Urinary bladder (tissue), 4 donors: Measurements from ENCODE around the gene ROPN1. TPM values are rescaled to one million over a fixed set of nuclear protein-coding genes. Genes with fewer than 3 reads are reported as not detected.
A peak's percentile ranks its signal among the peaks of the same experiment; 100 is the strongest.
"Not testable (repeated sequence)": the region's sequence is repeated elsewhere in the genome, so short reads cannot be mapped to it uniquely, and the experiment has no call there.

Experiments
- DNase-seq: peaks from one replicate; pipeline ENCODE4 v3.0.0-alpha.2; 2015; ENCODE audit errors: extremely low spot score
- H3K27ac ChIP-seq: one replicate; pipeline ENCODE4 v1.5.1; 2013; ENCODE audit warnings: low read depth, mild to moderate bottlenecking, moderate library complexity
- H3K36me3 ChIP-seq: one replicate; pipeline ENCODE4 v1.6.1; 2013; ENCODE audit warnings: mild to moderate bottlenecking, moderate library complexity; ENCODE audit not compliant: insufficient read depth
- H3K4me1 ChIP-seq: one replicate; pipeline ENCODE4 v1.6.1; 2013; ENCODE audit warnings: mild to moderate bottlenecking, moderate library complexity; ENCODE audit not compliant: insufficient read depth
- H3K4me3 ChIP-seq: one replicate; pipeline ENCODE4 v1.5.1; 2013; ENCODE audit warnings: low read depth, low read length
- WGBS: extraction: QIAGEN DNeasy Blood & Tissue Kit; methylation state at CpG from one replicate; pipeline ENCODE4 v1.1.7; 2013; 5-methylcytosine and 5-hydroxymethylcytosine counted together
- polyA plus RNA-seq: library from polyadenylated mRNA; stranded (reverse); fragments of 200-250 nt; gene quantifications from one replicate; pipeline ENCODE4 v1.2.3, GENCODE V29; 2013
- total RNA-seq: library from RNA; depleted of rRNA; stranded (reverse); fragments of >200 nt; gene quantifications from one replicate; pipeline ENCODE4 v1.2.3, GENCODE V29; 2014
- donor health status: healthy with polysubstance abuse.
- donor health status: healthy.

Gene ROPN1
- total and polyA plus RNA-seq, 2 donors, result not detected

DNA sequence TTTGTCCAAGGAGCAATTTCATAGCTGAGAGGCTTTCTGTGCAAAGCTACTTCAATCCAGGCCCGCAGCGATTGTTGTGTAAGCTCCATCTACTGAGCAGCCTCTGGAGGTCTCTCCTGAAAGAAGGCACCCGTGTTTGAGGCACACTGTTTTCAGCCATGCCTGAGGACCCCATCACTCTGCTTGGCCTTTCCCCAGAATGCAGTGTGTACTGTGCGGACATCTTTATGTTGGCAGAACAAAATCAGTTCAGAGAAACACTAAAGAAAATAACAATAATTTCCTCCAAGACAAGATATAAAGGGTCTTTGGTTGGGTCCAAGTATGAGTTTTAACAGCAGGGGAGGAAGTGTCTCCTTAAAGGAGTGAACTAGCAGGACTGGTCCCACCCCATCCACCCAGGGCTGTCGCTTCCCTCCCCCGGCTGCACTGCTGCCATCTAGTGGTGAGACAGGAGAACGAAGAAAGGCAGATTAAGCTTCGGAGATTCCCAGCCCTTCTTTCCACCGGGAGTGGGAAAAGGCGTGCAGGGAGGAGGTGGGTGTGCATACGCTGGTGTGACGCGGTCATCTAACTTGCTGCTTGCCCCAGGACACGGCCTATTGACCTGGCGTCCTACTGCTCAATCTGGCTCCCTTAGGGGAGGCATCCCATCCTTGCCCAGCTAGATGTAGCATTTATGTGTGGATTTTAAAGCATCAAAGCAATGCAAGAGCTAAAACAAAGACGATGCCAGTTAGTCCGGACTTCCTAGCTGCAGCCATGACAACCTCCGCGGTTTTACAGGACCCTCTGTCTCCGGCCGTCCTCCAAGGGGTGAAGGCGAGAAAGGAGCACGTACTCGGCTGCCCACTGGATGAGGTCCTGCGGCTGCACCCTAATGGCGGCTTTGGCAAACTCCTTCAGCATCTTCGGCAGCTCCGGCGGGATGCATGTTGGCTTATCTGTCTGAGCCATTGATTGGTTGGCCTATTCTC, 12.1 kb downstream of the ROPN1 start:
- H3K27ac ChIP-seq, H3K4me3 ChIP-seq, H3K36me3 ChIP-seq, H3K4me1 ChIP-seq, DNase-seq: not testable (repeated sequence)
- 9% methylated on average over 27 of the region's 29 CpGs for WGBS

DNA sequence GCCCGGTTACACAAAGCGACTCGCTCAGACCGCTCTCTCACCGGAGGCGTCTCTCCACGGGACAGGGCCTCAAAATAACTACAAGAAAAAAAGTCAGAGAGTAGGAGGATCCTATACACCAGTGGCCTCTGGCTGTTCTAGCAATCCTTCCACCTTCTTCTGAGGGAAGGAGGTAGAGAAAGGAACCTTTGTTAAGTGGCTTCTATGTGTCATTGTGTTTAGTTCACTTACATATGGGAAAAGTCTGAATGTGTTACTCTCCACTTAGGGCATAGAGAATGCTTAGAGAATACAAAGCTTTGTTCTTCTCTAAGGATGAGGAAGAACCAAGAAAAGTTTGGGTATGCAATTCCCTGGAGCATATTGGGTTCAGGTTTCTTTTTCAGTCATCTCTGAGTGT, 15.0 kb downstream of the ROPN1 start:
- DNase-seq, H3K4me1 ChIP-seq, H3K36me3 ChIP-seq, H3K27ac ChIP-seq, H3K4me3 ChIP-seq: not testable (repeated sequence)
- 88% methylated on average over 7 of the region's 7 CpGs for WGBS

DNA sequence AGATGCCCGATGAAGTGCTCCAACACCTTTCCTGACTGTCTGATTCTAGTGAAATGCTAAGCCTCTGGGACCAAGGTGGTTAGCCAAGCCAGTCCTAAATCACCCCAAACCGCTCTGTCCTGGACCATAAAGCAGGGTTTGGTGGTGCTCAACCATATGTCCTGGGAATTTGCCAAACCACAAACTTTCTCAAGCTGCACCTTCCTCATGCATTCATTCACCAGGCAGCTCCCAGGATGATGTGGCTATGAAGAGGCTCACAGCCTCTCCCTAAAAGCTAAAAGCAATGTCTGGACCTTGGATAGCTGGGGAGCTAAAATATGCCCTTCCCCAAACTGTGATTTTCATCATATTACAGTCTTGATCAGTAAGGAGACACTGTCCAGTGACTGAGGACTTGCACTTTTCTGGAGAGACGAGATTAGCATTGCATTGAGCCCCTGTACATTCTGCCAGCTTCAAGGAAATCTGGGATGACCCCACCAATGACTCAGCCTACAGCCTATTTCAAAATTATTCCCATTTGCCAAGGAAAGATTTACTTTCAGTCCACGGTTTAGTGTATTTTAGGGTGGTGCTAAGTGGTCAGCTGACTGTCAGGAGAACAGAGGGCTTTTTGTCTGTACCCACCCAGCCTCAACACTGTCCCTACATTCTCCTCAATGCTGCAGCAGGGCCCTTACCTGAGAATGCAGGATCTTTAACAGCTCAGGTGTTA, 15.6 kb downstream of the ROPN1 start:
- H3K36me3 ChIP-seq, H3K4me1 ChIP-seq, H3K4me3 ChIP-seq, H3K27ac ChIP-seq, DNase-seq: not testable (repeated sequence)
- 72% methylated on average over 4 of the region's 4 CpGs for WGBS

DNA sequence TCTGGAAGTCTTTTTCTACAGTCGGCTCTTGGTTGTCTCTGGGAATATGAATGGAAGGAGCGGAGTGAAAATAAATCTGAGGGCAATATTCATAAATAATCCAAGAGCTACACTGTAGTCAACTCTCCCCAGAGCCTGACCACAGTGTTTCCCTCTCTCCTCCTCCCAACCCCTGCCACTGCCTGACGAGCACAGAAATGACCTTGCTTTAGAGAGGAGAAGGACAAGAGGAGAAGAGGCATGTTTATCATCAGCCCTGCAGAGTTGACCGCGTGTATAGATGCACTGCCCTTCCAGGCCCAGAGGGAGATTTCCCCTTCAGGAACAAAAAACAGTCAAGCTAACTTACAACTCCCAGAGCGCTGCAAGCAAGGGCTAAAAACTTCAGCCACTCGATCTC, 16.9 kb downstream of the ROPN1 start:
- not testable (repeated sequence) for H3K4me1 ChIP-seq, H3K27ac ChIP-seq, H3K36me3 ChIP-seq, DNase-seq, H3K4me3 ChIP-seq
- WGBS, result 65% methylated on average over 5 of the region's 7 CpGs

DNA sequence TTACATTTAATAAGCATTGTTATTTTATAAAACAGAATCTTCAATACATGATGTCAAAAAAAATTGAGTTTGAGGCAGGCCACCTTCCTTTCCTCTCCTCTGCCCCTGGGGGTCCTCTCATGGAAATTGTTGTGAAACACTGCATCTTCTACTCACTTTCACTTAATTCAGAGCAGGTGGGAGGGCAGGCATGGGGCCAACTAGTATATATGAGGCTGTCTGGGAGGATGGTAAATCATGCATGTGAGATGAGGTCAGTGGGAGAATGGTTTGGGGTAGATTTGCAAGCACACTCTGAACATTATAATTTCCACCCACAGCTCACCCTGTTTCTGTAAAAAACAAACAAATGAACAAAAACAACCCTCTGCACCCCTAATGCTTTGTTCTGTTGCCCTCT, 20.5 kb downstream of the ROPN1 start:
- H3K27ac ChIP-seq, result peak overlapping the region; percentile 64
- no peak overlapping the region for H3K4me3 ChIP-seq
- DNase-seq, result no peak
- no peaks in the 10 kb centered on the region for H3K36me3 ChIP-seq
- no peaks in the 10 kb centered on the region for H3K4me1 ChIP-seq

DNA sequence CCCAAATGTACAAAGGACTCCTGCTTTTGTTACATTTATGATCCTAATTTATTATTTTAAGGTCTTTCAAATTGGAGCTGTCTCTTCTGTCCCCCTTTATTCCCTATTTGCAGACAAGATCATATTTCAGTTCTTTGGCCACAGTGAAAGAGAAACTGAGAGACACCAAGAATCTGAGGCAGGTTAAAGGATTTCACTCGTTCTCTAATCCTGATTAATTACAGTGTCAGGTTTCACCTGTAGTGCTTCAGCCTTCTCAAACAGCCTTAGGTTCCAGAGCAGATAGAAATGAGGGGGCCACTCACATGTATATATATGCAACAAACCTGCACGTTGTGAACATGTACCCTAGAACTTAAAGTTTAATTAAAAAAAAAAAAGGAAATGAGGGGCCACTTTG, 24.7 kb downstream of the ROPN1 start:
- DNase-seq, H3K4me1 ChIP-seq, H3K4me3 ChIP-seq, H3K36me3 ChIP-seq, H3K27ac ChIP-seq: not testable (repeated sequence)
- 39% methylated on average over 2 of the region's 2 CpGs for WGBS

DNA sequence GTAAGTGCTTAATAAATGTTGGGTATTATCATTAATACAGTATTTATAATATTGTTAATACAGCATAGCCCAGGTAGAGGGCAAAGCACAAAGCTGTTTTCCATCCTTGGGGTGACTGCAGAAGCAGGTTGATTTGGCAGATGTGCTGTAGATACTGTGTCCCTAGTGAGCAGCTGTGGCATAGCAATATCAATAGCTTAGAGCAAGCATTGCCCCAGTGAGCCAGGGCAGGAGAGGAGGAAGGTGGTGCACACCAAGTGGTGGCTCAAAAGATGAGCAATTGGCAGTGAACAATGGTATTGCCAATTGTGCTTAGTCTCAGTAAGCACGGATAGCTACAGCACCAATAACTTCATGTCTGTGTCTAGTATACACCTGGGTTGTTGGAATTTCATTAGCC, 25.1 kb downstream of the ROPN1 start:
- H3K4me1 ChIP-seq, H3K36me3 ChIP-seq, DNase-seq, H3K4me3 ChIP-seq, H3K27ac ChIP-seq: not testable (repeated sequence)
- 75% methylated on average over 1 of the region's 1 CpG for WGBS

DNA sequence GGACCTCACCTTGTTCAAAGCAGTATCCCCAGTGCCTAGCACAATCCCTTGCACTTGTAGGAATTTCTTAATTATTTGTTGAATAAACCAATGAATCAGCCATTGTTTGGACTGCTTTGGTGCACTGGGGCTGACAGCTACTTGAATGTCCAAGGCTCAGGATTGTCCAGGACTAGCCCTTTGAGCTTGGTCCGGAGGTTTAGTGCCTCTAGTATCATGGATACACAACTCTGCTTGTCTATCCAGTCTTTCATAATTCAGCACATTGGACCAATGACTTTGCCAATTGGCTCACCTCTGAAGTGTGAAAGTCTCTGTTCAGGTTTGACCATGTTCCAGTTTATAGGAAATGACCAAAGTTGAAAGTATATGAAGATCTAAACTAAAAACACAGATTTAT, 27.1 kb downstream of the ROPN1 start:
- not testable (repeated sequence) for H3K27ac ChIP-seq, DNase-seq, H3K36me3 ChIP-seq, H3K4me1 ChIP-seq, H3K4me3 ChIP-seq
- WGBS, result 93% methylated on average over 1 of the region's 1 CpG

DNA sequence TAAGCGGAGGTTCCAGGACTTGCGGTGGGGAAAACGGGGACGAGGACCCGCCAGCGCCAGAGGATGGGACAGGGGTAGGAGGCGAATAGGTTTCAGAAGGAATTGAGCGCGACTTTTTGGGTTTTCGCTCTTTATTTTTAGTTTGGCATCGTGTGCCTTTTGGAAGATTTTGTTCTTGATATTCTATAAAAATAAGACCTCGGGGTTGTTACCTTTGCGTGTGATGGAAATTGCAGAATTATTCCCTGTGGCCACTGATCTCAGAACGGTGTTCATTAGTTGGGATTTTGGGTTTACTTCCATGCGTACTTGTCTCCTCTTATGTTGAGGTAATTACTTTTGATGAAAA, 30.4 kb downstream of the ROPN1 start:
- 5% methylated on average over 15 of the region's 15 CpGs for WGBS
- no peak for DNase-seq
- Histone ChIP-seq H3K36me3 (no peaks in the 10 kb centered on the region), H3K27ac (no peak overlapping the region), H3K4me1 (no peaks in the 10 kb centered on the region), H3K4me3 (peak overlapping the region; percentile 87)

DNA sequence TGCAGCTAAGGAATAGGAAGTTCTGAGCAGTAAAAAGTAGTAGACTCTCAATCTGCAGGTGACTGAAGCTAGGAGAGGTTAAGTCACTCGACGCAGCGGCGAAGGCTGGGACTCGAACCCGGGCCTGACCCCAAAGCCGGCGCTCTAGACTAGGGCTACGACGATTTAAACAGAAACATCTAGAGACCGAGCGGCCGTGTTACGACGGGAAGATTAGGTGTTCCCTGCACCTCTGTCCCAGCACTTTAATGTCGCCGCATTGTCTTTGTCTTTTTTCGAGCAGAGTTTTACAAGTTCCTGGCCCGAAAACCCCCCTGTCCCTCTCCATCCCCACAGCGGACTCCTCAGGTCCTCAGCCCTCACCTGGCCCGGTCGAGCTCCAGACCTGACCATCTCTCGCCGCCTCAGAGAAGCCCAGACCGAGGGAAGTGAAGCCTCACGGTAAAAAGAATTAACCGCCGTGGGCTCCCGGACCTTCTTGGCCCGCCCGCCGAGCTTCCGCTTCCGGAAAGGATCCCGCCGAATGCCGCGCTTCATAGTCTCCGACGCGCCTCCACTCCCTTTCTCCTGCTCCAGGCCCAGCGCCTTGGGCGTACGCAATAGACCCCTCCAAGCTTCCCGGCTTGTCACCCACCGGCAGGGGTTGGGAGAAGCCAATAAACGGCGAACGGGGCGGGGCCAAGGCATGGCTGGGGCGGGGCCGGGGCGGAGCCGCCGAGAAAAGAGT, 31.0 kb downstream of the ROPN1 start, which contains the start of gene CCDC14:
CCDC14 (minus strand) TSS at position 449 of the 727 bp plus-strand sequence; CDS start at position 393, 56 bp downstream.
- peak within 1 kb of the TSS; percentile 87 for H3K4me3 ChIP-seq
- no peaks in the 10 kb centered on the region for H3K36me3 ChIP-seq
- peak within 1 kb of the TSS; percentile 90 for H3K27ac ChIP-seq
- no peaks in the 10 kb centered on the region for H3K4me1 ChIP-seq
- DNase-seq, result peak; percentile 91
- WGBS, result under 1% methylated on average over 55 of the region's 55 CpGs

DNA sequence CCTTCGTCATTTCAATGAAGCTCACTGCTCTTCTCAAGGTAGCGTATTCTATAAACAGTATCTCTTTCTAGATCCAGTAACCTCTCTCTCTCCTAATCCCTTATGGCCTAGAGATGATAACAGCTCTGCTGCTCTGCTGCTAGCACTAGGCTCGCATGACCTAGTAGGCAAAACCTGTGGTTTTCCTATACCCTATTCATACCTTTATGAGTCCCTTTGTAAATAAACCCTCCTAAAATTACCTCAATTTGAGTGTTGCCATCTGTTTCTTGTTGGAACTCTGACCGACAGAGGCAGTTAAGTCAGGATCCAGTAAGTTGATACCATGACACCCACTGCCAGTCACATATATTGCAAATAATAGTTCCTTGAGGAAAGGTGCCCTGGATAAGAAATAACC, 38.2 kb downstream of the ROPN1 start:
- H3K4me3 ChIP-seq, result no peak overlapping the region
- no peaks in the 10 kb centered on the region for H3K36me3 ChIP-seq
- 91% methylated on average over 4 of the region's 4 CpGs for WGBS
- H3K27ac ChIP-seq, result no peak overlapping the region
- no peaks in the 10 kb centered on the region for H3K4me1 ChIP-seq
- no peak for DNase-seq

DNA sequence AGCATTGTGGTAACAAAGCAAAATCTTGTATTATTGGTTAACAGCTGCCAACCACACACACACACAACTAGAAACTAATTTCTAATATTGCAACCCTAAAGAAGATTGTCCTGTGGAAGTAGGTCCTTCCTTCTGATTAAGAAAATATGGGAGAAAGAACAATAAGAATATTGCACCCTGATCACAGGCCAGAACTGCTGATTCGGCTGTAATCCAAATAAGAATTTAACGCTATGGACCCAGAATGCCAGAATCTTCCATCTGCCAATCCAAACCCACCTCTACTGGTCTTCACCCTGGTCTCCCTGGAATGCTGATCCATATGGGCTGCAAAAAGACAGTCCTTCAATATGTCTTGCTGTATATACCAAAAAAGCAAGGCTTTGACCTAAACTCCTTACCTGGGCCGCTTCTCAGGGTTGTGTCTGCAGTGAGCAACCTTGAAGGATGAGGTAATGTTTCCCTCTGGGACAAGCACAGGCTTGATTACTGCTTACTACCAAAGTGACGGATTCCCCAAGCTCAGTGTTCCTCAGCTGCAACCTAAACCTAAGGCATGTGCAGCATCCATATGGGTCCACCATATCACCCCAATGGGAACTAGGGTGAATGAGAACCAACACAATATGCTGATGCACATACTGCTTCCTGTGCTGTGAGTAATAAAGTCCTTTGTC, 38.9 kb downstream of the ROPN1 start:
- H3K36me3 ChIP-seq, result no peaks in the 10 kb centered on the region
- 95% methylated on average over 4 of the region's 4 CpGs for WGBS

More for the DNA sequence above, 38.9 kb downstream of the ROPN1 start:
- no peak overlapping the region for H3K27ac ChIP-seq
- H3K4me1 ChIP-seq, result no peaks in the 10 kb centered on the region
- no peak overlapping the region for H3K4me3 ChIP-seq
- DNase-seq, result no peak
